Neural cell (in vitro differentiated cells): ENCODE results near the gene STK40. TPM values are rescaled to one million over a fixed set of nuclear protein-coding genes. Genes with fewer than 3 reads are reported as not detected.
A peak's percentile ranks its signal among the peaks of the same experiment; 100 is the strongest.

Source experiments
- H2AFZ ChIP-seq: fragments of 200-600, 300-800 bp; sonication (generic), shearing (Covaris generic); 2 replicates; pipeline ENCODE4 v1.6.0; 2014; ENCODE audit warnings: low read depth, mild to moderate bottlenecking, antibody characterized with exemption, low read length, moderate library complexity
- H3F3A ChIP-seq: fragments of 200-600 bp; shearing (Covaris generic); 2 replicates; pipeline ENCODE4 v1.6.1; 2016; ENCODE audit warnings: mild to moderate bottlenecking, moderate library complexity, mixed read lengths, antibody characterized with exemption, low read length; ENCODE audit not compliant: insufficient read depth, poor library complexity, severe bottlenecking
- H3K27ac ChIP-seq: fragments of 200-600, 300-800 bp; sonication (generic), shearing (Covaris generic); 2 replicates; pipeline ENCODE4 v1.5.1; 2014; ENCODE audit warnings: mild to moderate bottlenecking, low read length, moderate library complexity
- H3K27me3 ChIP-seq: fragments of 300-800, 200-600 bp; sonication (generic), shearing (Covaris generic); 2 replicates; pipeline ENCODE4 v1.6.0; 2014; ENCODE audit warnings: mild to moderate bottlenecking, low read depth, low read length, moderate library complexity; ENCODE audit not compliant: insufficient read depth
- H3K36me3 ChIP-seq: fragments of 300-800, 200-600 bp; sonication (generic), shearing (Covaris generic); 2 replicates; pipeline ENCODE4 v1.5.1; 2014; ENCODE audit warnings: mild to moderate bottlenecking, antibody characterized with exemption, low read length, moderate library complexity; ENCODE audit not compliant: insufficient read depth
- H3K4me2 ChIP-seq: fragments of 300-800, 200-600 bp; sonication (generic), shearing (Covaris generic); 2 replicates; pipeline ENCODE4 v1.6.0; 2014; ENCODE audit warnings: mild to moderate bottlenecking, low read length
- H3K4me3 ChIP-seq: fragments of 300-800, 200-600 bp; sonication (generic), shearing (Covaris generic); 2 replicates; pipeline ENCODE4 v1.5.1; 2014; ENCODE audit warnings: mild to moderate bottlenecking, low read length, moderate library complexity
- H3K79me2 ChIP-seq: fragments of 200-600 bp; shearing (Covaris generic); replicated peaks from 2 replicates; pipeline ENCODE4 v1.6.0; 2014; ENCODE audit warnings: mild to moderate bottlenecking, low read length, moderate library complexity; ENCODE audit not compliant: insufficient read depth
- H3K9ac ChIP-seq: fragments of 300-800, 200-600 bp; sonication (generic), shearing (Covaris generic); 2 replicates; pipeline ENCODE4 v1.6.1; 2016; ENCODE audit warnings: mild to moderate bottlenecking, low read length, mixed read lengths
- H3K9me2 ChIP-seq: fragments of 200-600 bp; shearing (Covaris generic); 2 replicates; pipeline ENCODE4 v1.6.1; 2016; ENCODE audit warnings: mild to moderate bottlenecking, low read length, mixed read lengths; ENCODE audit not compliant: insufficient read depth
- H3K9me3 ChIP-seq: fragments of 200-600, 300-800 bp; sonication (generic), shearing (Covaris generic); 2 replicates; pipeline ENCODE4 v1.6.1; 2016; ENCODE audit warnings: mild to moderate bottlenecking, mixed run types, low read length, moderate library complexity, mixed read lengths
- H4K20me1 ChIP-seq: fragments of 200-600 bp; shearing (Covaris generic); 2 replicates; pipeline ENCODE4 v1.6.1; 2016; ENCODE audit warnings: mild to moderate bottlenecking, mixed run types; ENCODE audit not compliant: insufficient read depth
- EP300 ChIP-seq: fragments of 450-650 bp; conservative IDR thresholded peaks from 2 replicates; pipeline ENCODE4 v1.6.1; 2014; ENCODE audit warnings: antibody characterized with exemption, mild to moderate bottlenecking, moderate library complexity; ENCODE audit not compliant: poor library complexity, severe bottlenecking
- MXI1 ChIP-seq: fragments of 450-650 bp; conservative IDR thresholded peaks from 2 replicates; pipeline ENCODE4 v1.6.1; 2014; ENCODE audit warnings: antibody characterized with exemption, mild to moderate bottlenecking; ENCODE audit not compliant: poor library complexity, severe bottlenecking
- POLR2AphosphoS5 ChIP-seq: IDR thresholded peaks from 2 replicates; pipeline ENCODE4 v1.6.1; 2012
- REST ChIP-seq: IDR thresholded peaks from 2 replicates; pipeline ENCODE4 v1.6.1; 2012; ENCODE audit warnings: borderline replicate concordance
- SMC3 ChIP-seq: fragments of 450-650 bp; conservative IDR thresholded peaks from 2 replicates; pipeline ENCODE4 v1.6.1; 2014; ENCODE audit warnings: antibody characterized with exemption, mild to moderate bottlenecking, moderate library complexity; ENCODE audit not compliant: poor library complexity
- TAF1 ChIP-seq: IDR thresholded peaks from 2 replicates; pipeline ENCODE4 v1.6.1; 2012; ENCODE audit warnings: low read depth
- polyA plus RNA-seq: library from polyadenylated mRNA; depleted of rRNA; stranded (reverse); fragments of >200 nt; gene quantifications from 2 replicates; pipeline ENCODE4 v1.2.3, GENCODE V29; 2014

STK40 gene
- polyA plus RNA-seq, 1 donor from 2014 or later, result 8.4 TPM

- H3K27ac ChIP-seq, result no peak overlapping the region
- no peaks in the 10 kb centered on the region for H4K20me1 ChIP-seq
- H3K9ac ChIP-seq, result peak overlapping the region; percentile 61
- no peaks in the 10 kb centered on the region for H3K9me3 ChIP-seq
- peak overlapping the region; percentile 57 for H2AFZ ChIP-seq
- H3K4me3 ChIP-seq, result peak overlapping the region; percentile 74
- H3K4me2 ChIP-seq, result peak overlapping the region; percentile 89
- H3F3A ChIP-seq, result no peaks in the 10 kb centered on the region
- TF ChIP-seq REST (no peak), MXI1 (peak; percentile 20)
- H3K79me2 ChIP-seq, result no peaks in the 10 kb centered on the region
- no peaks in the 10 kb centered on the region for H3K27me3 ChIP-seq
- H3K9me2 ChIP-seq, result no peaks in the 10 kb centered on the region
- H3K36me3 ChIP-seq, result no peaks in the 10 kb centered on the region
Observed at GRCh38 chr1:36306902-36307456, 78.7 kb downstream of the STK40 start.

GRCh38 chr1:36306210-36306901, 79.4 kb downstream of the STK40 start, which contains the start of gene SH3D21:
SH3D21 (plus strand) TSS chr1:36306368; CDS start chr1:36306421, 53 bp downstream.
- Histone ChIP-seq H3K36me3 (no peaks in the 10 kb centered on the region), H3K9me3 (no peaks in the 10 kb centered on the region), H3K27me3 (no peaks in the 10 kb centered on the region), H3K79me2 (no peaks in the 10 kb centered on the region), H3K4me2 (peak within 1 kb of the TSS; percentile 89), H4K20me1 (no peaks in the 10 kb centered on the region), H3F3A (no peaks in the 10 kb centered on the region), H3K4me3 (peak within 1 kb of the TSS; percentile 74), H3K9ac (peak within 1 kb of the TSS; percentile 61), H3K27ac (no peak within 1 kb of the TSS), H3K9me2 (no peaks in the 10 kb centered on the region), H2AFZ (peak within 1 kb of the TSS; percentile 57)
- TF ChIP-seq MXI1 (peak; percentile 48), TAF1 (no peak), POLR2AphosphoS5 (no peak), EP300 (no peak), SMC3 (peak; percentile 22), REST (no peak)
